ENCODE results near the gene CCND3.
"Not testable (repeated sequence)": the region's sequence is repeated elsewhere in the genome, so short reads cannot be mapped to it uniquely, and the experiment has no call there.

The CCND3 gene

GRCh38 chr6:41947581-41948220, 6.1 kb upstream of the CCND3 start:
- no peak for DNase-seq

DNA sequence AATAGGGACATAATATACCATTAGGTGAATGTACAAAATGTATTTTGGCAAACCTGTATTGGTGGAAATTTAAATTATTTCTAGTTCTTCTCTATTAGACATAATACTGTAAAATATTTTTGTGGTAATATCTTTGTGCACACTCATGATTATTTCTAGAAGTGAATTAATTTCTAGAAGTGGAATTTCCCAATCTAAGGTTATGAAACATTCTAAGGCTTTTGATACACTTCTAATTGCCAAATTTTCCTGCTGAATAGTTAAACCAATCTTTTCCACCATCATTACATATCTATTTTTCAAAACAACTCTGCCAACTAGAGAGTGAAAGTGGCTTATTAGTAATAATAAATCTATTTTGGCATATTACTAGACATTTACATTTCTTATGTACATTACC, 1.8 kb upstream of the CCND3 start:
- no peak for DNase-seq

DNA sequence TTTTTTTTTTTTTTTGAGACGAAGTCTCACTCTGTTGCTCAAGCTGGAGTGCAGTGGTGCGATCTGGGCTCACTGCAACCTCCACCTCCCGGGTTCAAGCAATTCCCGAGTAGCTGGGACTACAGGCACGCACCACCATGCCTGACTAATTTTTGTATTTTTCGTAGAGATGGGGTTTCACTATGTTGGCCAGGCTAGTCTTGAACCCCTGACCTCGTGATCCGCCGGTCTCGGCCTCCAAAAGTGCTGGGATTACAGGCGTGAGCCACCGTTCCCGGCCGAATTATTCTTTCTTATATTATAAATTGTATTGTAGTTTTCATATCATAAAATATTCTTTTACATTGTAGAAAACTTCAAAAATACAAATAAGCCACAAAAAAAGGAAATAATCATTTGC, 1.3 kb upstream of the CCND3 start:
- not testable (repeated sequence) for DNase-seq

DNA sequence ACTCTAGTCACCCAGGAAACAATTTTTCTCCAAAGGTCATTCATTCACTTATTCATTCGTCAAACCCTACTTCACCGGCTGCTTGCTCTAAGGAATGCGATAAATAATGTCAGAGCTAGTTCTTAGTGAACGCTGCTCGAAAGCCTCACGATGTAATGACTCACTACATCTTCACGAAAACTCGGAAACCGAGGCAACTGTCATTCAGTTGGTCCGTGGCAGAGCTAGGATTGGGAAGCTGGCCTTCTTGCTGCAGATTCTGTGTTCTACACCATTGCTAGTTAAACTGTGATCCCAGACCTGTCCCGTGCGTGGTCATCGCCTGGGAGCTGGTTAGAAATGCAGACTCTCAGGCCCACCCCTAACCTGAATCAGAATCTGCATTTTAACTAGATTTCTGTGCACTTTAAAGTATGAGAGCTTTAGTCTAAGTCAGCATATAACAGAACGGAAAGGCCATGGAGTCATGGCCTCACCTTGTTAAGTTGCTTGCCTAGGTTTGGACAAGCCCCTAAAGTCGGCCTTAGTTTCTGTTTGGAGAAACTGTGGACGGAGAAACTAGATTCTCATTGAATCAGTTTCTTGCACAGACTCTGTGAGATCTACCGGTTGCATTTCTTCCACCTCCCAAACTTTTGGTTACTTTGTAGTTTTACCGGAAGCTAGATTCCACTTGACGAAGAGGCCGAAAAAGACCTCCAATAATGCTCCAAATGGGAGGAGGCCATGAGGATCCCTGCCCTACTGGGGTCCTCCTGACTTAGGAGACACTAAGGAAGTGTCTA, 651 bp upstream of the CCND3 start:
- no peak for DNase-seq

DNA sequence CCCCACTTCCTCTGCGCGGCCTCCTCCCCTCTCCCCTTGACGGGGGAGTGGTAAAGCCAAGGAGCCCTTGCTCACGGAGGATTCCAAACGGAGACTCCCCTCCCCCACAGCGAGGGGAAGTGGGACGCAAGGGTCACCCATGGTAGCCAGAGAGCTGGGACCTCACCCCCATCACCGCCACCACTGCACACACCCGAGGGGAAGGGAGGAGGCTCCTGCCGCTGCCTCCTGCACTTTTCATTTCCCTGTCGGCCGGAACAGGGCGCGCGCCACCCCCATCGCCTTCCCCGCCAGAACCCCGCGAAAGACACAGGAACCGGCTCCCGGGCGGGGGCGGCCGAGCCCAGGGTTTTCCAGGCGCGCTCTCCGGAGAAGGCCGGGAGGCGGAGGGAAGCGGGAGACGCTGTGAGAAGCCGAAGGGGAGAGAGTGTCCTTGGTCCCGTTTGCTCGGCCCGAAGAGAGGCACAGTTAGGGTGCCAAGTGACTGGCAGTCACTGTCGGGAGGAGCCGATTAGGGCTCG, 789 bp downstream of the CCND3 start:
- DNase-seq: no peak

DNA sequence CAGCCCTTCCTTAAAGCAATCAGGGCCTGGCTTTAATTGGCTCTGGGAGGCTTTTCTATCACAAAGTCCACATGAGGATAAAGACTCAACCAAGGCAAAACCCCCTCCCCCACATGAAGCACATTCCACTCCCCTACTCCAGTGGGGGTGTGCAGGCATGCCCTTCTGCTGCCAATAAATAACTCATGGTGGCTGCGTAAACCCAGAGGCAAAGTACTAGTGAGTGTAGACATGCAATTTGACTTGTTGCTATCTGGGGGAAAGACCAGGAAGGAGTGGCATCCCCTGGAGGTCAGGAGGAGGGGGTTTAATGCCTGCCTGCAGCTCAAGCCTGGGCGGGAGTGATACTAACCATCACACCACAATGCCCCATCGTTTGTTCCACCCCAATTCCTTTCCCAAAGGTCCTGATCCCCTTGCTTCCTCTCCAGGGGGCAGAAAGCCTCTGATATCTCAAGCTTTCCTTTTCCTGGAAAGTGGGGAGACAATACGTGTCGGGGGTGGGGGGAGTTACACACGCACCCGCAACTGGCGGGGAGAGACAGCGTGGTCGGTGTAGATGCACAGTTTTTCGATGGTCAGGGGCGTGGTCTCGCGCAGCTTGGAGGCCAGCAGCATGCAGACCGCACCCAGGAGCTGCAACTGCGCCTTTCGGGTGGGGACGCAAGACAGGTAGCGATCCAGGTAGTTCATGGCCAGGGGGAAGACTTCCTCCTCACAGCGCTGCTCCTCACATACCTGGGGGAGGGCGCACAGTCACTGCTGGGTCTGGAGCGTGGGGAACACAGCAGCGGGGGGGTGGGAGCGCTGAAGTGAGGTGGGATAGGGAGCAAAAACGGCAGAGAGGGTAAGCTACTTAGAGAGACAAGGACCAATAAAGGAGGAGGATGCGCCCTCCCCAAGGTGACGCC, 1.5 kb downstream of the CCND3 start:
- DNase-seq: no peak

DNA sequence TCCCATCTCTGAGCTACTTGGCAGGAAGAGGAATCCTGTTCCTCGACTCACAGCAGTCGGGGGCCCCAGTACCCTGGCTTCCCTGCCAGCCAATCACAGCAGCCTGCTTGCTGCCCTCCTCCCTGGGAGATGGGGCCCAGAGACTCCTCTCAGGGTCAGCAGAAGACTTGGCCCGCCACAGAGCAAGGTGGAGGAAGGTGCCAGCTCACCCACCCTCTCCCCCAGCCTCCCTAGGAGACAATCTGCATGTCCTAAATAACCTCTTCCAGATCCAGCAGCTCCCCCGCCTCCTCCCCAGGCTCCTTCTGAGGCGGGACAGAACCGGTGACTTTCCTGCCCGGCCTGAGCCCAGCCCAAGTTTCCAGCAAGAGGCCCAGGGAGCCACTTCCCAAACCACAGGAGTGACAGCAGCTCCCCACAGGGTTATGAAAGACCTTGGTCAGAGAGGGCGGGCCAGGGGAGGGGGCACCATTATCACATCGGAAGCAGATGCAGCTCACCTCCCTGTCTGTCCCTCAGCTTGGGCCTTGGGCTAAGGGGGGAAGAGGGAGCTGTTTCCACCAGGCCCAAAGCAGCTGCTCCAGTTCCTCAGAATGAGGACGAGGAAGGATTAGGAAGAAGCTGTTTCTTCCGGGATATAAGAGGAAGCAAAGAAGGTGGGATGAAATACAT, 2.3 kb downstream of the CCND3 start:
- no peak for DNase-seq

DNA sequence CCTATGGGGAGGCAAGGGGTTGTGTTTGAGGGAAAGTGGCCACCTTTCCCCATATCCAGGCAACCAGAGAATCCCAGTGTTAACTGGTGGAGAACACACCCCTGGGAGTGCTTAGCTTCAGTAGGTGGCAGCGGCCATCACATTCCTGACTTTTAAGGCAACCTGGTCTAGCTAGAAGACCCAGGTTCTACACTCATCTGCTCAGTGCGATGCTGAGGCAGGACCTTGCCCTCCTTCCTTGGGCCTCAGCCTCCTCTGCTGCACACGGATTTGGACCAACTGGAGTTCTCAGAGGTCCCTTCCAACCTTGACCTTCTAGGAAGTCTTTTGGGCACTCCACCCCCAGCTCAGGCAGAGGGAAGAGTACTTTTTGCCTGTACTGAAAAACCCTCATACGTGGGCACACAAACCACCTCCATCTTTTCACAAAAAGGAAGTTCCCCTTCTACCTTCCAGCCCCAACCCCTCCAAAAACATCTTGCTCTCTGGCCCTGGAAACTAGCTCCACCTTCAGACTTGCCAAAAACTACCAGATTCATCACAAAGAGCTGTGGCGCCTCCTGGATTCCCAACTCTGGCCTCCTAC, 2.9 kb downstream of the CCND3 start:
- no peak for DNase-seq

GRCh38 chr6:41937861-41938574, 3.6 kb downstream of the CCND3 start:
- no peak for DNase-seq

GRCh38 chr6:41937472-41937860, 4.1 kb downstream of the CCND3 start:
- DNase-seq: no peak

- no peak for DNase-seq
Observed at GRCh38 chr6:41936073-41936837, 5.4 kb downstream of the CCND3 start.

GRCh38 chr6:41935685-41936072, 5.9 kb downstream of the CCND3 start:
- no peak for DNase-seq

GRCh38 chr6:41935193-41935574, 6.4 kb downstream of the CCND3 start:
- no peak for DNase-seq

GRCh38 chr6:41934278-41935192, 7.1 kb downstream of the CCND3 start:
- no peak for DNase-seq

DNA sequence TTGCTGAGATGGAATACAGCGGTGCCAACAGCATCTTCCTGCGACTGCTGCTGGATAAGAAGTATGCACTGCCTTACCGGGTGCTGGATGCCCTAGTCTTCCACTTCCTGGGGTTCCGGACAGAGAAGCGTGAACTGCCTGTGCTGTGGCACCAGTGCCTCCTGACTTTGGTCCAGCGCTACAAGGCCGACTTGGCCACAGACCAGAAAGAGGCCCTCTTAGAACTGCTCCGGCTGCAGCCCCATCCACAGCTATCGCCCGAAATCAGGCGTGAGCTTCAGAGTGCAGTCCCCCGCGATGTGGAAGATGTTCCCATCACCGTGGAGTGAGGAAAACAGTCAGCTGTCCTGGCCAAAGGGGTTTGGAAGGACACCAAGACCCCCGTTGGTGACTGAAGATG, 9.2 kb downstream of the CCND3 start:
- DNase-seq: no peak

DNA sequence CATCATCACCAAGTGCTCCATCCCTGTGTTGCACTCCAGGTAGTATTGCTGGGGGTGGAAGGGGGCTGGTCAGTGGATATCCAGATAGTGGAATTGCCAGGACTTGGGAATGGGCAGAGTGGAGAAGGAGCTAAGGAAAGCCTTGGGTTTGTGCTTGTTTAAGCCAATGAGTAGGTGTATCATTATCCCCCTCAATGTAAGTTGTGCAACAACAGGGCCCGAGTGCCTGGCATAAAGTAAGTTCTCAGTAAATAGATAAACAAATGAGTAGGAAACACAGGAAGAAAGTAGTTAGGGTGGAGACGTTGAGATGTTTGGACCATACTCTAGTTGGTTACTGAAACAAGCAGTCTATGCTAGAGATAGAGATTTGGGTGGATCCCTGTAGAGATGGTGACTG, 9.8 kb downstream of the CCND3 start:
- DNase-seq: no peak

DNA sequence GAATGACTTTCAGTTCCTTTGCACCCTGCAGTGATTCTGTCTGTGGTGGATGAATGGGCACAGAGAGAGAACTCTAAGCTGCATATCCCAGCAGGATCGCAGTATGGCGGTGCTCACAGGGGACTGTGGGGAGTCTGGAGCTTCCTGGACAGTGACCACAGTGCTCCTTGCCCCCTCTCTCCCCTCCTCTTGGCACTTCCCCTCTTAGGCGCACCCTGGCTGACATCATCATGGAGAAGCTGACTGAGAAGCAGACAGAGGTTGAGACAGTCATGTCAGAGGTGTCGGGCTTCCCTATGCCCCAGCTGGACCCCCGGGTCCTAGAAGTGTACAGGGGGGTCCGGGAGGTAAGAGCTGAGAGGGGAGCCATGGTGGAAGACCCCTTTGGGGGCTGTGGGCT, 11.7 kb downstream of the CCND3 start:
- no peak for DNase-seq

DNA sequence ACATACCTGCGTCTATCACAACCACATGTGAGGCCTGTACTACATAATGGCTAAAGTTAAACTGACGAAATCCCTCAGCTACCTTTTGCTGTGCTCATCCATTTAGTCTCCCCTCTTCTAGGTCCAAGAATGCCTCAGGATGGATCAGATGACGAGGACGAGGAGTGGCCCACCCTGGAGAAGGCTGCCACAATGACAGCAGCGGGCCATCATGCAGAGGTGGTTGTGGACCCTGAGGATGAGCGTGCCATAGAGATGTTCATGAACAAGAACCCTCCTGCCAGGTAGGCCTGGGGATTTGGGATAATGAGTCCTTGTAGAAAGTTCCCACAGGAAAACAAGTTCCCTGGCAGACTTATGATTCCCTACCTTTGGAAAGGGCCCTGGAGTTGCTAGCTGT, 14.4 kb downstream of the CCND3 start:
- DNase-seq: no peak

DNA sequence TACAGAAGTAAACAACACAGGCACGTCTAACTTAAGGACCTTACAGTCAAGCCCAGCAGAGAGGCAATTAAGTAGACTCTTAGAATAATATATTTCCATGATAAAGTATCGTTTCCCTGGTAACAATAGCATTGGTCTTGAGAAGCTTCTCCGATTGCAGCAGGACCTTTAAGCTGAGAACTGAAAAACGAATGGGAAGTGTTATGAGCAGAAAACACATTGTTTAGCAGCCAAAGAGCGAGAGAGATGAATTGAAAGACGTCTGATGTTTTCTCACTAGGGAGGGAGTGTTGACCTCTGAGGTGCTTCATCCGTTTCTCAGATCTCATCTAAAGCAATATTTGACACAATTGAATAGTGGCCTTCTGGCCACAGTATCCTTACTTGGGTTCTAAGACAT, 19.5 kb downstream of the CCND3 start:
- DNase-seq: no peak

DNA sequence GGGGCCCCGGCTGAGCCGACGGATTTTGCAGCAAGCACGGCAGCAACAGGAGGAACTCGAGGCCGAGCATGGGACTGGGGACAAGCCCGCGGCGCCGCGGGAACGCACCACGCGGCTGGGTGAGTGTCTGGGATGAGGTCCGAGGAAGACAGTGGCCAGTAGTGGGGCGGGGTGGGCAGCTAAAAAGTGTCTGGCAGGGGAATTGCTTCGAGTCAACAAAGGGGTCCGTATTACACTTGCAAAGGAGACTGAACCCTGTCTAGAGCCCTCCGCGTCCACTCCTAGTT, 20.0 kb downstream of the CCND3 start:
- DNase-seq: no peak
